Thyroid gland (tissue), 4 donors: ENCODE data around the gene XDH. TPM values are rescaled to one million over a fixed set of nuclear protein-coding genes. Genes with fewer than 3 reads are reported as not detected.

ENCODE experiments used
- DNase-seq, 2 donors: peaks; one replicate each; pipeline ENCODE4 v3.0.0-alpha.2; 2019
- H3K27ac ChIP-seq, 3 donors: fragments of 200-600 bp; sonication (generic); 1 replicate in 2 of 3; 2 replicates in 1 of 3; pipeline ENCODE4 v1.5.1; 2016 to 2019; ENCODE audit warnings: mild to moderate bottlenecking in 1 of 3, moderate library complexity in 1 of 3
- H3K27me3 ChIP-seq: fragments of 200-600 bp; sonication (generic); one replicate; pipeline ENCODE4 v1.5.1; 2019
- H3K36me3 ChIP-seq, 2 donors: fragments of 200-600 bp; sonication (generic); one replicate each; pipeline ENCODE4 v1.5.1; 2016 to 2019
- H3K4me1 ChIP-seq, 2 donors: fragments of 200-600 bp; sonication (generic); one replicate each; pipeline ENCODE4 v1.5.1; 2017 to 2019
- H3K4me3 ChIP-seq, 3 donors: fragments of 200-600 bp; sonication (generic); replicated peaks in 1 of 3; 1 replicate in 2 of 3; 2 replicates in 1 of 3; pipeline ENCODE4 v1.5.1; 2016; ENCODE audit warnings: mild to moderate bottlenecking in 1 of 3
- H3K9me3 ChIP-seq: fragments of 200-600 bp; sonication (generic); one replicate; pipeline ENCODE4 v1.5.1; 2017
- POLR2A ChIP-seq, 2 donors: fragments of 450-650 bp; IDR thresholded peaks; one replicate each; pipeline ENCODE4 v1.6.1; 2017; ENCODE audit warnings: antibody characterized with exemption in 2 of 2, mild to moderate bottlenecking in 2 of 2, moderate library complexity in 1 of 2
- WGBS, 2 donors: methylation state at CpG; one replicate each; pipeline ENCODE4 v1.1.5; 2017; 5-methylcytosine and 5-hydroxymethylcytosine counted together
- intact Hi-C: fragments of 100-400 bp; cut with DNase I; formaldehyde crosslinking; loops from one replicate; pipeline ENCODE4 v1.15.1; 2023
- total RNA-seq, 4 donors: library from RNA; depleted of rRNA; stranded (reverse); fragments of >200 nt; gene quantifications; one replicate each; pipeline ENCODE4 v1.2.3, GENCODE V29; 2016
- TF ChIP-seq, protein P1 (sequence below), 6 experiments: fragments of 200-600 bp in 3 of 6; fragments of 450-650 bp in 3 of 6; sonication (generic) in 3 of 6; IDR thresholded peaks; one replicate each; pipeline ENCODE4 v1.5.1; 2016 to 2019; ENCODE audit warnings: antibody characterized with exemption in 6 of 6, mild to moderate bottlenecking in 2 of 6, inconsistent platforms in 1 of 6, moderate library complexity in 1 of 6

The XDH gene
- total RNA-seq, 4 donors from 2014 or later = 0.13 to 2.6 (median 1.9) TPM; not detected in 1

DNA sequence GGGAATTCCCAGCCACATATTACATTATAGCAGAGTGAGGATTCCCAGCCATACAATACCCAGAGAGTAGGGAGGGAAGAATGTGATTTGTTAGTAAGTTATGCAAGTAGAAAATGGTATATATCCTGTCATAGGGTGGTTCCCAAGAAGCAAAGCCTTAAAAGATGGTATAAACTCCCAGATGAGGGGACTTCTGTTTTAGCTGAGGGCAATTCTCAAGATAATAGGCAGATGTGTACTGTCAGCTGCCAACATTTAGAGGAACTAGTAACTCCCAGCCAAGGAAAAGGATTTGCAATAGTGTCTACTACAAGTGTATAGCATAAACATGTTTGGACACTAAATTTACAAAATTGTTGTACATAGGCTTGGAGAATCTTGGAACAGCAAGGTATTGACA is 86.5 kb downstream of the XDH start:
- H3K4me1 ChIP-seq = no peaks in the 10 kb centered on the region
- no peak overlapping the region for H3K4me3 ChIP-seq
- H3K27ac ChIP-seq = no peak overlapping the region
- no peaks in the 10 kb centered on the region for H3K36me3 ChIP-seq
- intact Hi-C loops = no loop called here
- DNase-seq = no peak
- no peaks in the 10 kb centered on the region for H3K9me3 ChIP-seq
- TF ChIP-seq, protein P1, sequence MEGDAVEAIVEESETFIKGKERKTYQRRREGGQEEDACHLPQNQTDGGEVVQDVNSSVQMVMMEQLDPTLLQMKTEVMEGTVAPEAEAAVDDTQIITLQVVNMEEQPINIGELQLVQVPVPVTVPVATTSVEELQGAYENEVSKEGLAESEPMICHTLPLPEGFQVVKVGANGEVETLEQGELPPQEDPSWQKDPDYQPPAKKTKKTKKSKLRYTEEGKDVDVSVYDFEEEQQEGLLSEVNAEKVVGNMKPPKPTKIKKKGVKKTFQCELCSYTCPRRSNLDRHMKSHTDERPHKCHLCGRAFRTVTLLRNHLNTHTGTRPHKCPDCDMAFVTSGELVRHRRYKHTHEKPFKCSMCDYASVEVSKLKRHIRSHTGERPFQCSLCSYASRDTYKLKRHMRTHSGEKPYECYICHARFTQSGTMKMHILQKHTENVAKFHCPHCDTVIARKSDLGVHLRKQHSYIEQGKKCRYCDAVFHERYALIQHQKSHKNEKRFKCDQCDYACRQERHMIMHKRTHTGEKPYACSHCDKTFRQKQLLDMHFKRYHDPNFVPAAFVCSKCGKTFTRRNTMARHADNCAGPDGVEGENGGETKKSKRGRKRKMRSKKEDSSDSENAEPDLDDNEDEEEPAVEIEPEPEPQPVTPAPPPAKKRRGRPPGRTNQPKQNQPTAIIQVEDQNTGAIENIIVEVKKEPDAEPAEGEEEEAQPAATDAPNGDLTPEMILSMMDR (IDR thresholded peaks at IDR 0.05) = no peak
- no peak for TF ChIP-seq POLR2A (IDR thresholded peaks at IDR 0.05)
- H3K27me3 ChIP-seq = no peaks in the 10 kb centered on the region

DNA sequence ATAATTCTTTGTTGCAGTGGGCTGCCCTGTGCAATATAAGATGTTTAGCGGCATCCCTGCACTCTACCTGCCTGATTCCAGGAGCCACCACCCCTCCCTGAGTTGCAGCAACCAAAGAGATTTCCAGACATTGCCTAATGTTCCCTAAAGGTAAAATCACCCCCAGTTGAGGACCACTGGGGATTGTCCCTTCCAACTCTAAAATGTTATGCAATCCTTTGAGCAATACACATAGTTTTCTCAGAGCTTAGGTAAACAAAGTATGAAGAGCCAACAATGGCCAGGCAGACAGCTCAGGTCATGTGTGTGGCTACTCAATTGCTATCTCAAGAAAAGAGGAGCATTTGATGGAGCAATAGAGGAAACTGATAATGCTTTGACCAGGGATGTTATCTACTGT is 87.0 kb downstream of the XDH start:
- Histone ChIP-seq H3K4me1 (no peaks in the 10 kb centered on the region), H3K27me3 (no peaks in the 10 kb centered on the region), H3K9me3 (no peaks in the 10 kb centered on the region), H3K36me3 (no peaks in the 10 kb centered on the region), H3K27ac (no peak overlapping the region), H3K4me3 (no peak overlapping the region)
- DNase-seq = no peak
- intact Hi-C loops = no loop called here
- WGBS, 2 donors = 100% methylated on average over 1 of the region's 1 CpG
- TF ChIP-seq POLR2A (IDR thresholded peaks at IDR 0.05) = no peak
- TF ChIP-seq, protein P1 (IDR thresholded peaks at IDR 0.05) = no peak

DNA sequence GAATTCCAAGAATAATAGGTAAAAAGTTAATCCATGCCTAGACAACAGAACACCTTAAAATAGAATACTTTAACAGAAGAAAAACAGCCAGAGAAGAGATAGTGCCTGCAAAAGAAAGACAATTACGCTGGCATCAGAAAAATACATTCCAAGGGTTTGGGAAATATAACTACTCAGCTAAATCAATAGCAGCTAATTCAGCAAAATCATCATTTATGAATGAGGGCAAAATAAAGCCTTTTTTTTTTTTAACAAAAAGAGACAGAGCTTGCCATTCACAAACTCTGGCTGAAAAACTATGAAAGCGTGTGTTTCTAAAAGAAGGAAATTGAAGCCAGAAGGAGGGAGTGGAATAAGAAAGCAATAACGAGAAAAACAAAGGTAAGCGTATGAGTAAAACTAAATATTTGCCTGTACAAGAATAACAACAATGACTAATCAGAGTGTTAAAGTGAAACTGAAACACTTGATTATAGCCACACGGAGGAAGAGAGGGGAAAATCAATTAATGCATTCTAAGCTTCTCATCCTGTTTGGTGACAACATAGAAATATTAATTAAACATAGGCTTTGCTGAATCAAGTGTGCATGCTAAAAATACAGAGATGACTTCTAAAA is 90.4 kb downstream of the XDH start:
- peaks cover 0 to 3% of the 10 kb centered on the region in 2 donors for H3K4me1 ChIP-seq
- DNase-seq = no peak
- TF ChIP-seq, protein P1 (IDR thresholded peaks at IDR 0.05) = no peak
- TF ChIP-seq POLR2A (IDR thresholded peaks at IDR 0.05) = no peak
- H3K9me3 ChIP-seq = no peaks in the 10 kb centered on the region
- H3K4me3 ChIP-seq = no peak overlapping the region
- intact Hi-C loops = no loop called here
- H3K36me3 ChIP-seq = no peaks in the 10 kb centered on the region
- 66 to 68% methylated on average over 5 of the region's 5 CpGs for WGBS, 2 donors
- H3K27me3 ChIP-seq = no peaks in the 10 kb centered on the region
- H3K27ac ChIP-seq = no peak overlapping the region

GRCh38 chr2:31322371-31322770 is 92.2 kb downstream of the XDH start:
- Histone ChIP-seq H3K27ac (no peak overlapping the region), H3K4me1 (peaks cover 0 to 3% of the 10 kb centered on the region in 2 donors), H3K36me3 (no peaks in the 10 kb centered on the region), H3K9me3 (no peaks in the 10 kb centered on the region), H3K4me3 (no peak overlapping the region), H3K27me3 (no peaks in the 10 kb centered on the region)
- intact Hi-C loops = no loop called here
- 74% methylated on average over 1 of the region's 1 CpG for WGBS, 2 donors
- no peak for TF ChIP-seq POLR2A (IDR thresholded peaks at IDR 0.05)
- TF ChIP-seq, protein P1 (IDR thresholded peaks at IDR 0.05) = no peak
- no peak for DNase-seq

- Histone ChIP-seq H3K36me3 (no peaks in the 10 kb centered on the region), H3K27me3 (no peaks in the 10 kb centered on the region), H3K9me3 (no peaks in the 10 kb centered on the region), H3K4me1 (peaks cover 0 to 3% of the 10 kb centered on the region in 2 donors), H3K27ac (peak overlapping the region in 1 of 3 donors; percentile 43), H3K4me3 (no peak overlapping the region)
- no peak for TF ChIP-seq POLR2A (IDR thresholded peaks at IDR 0.05)
- TF ChIP-seq, protein P1 (IDR thresholded peaks at IDR 0.05) = no peak
- no peak for DNase-seq
- 51 to 55% methylated on average over 6 of the region's 6 CpGs for WGBS, 2 donors
- intact Hi-C loops = no loop called here
These were observed 95.0 kb downstream of the XDH start for GRCh38 chr2:31319406-31320175.
